A549 (cell line): ENCODE results near the gene PLEKHA7. TPM values are rescaled to one million over a fixed set of nuclear protein-coding genes. Genes with fewer than 3 reads are reported as not detected.

Source experiments
- ATAC-seq, 2 experiments: fragments of 200-7000 bp in 1 of 2; fragments of >200 bp in 1 of 2; cut with Nextera tagmentation in 1 of 2; cut with Tn5 transposase in 1 of 2; 3 replicates each; pipeline versions ENCODE4 v1.8.0 to v1.9.1; 2018 to 2020; ENCODE audit warnings: mild to moderate bottlenecking in 1 of 2, moderate library complexity in 1 of 2
- CTCF ChIA-PET: fragments of 300-600 bp; sonication (Branson Sonifier 250); formaldehyde crosslinking; extraction: SDS; loops from one replicate; lab custom pipeline; 2021; ENCODE audit warnings: antibody characterized with exemption, inconsistent platforms; lab: Yijun Ruan, JAX
- POLR2A ChIA-PET: fragments of 350-600 bp; formaldehyde crosslinking; extraction: SDS; loops from one replicate; lab custom pipeline; 2021; ENCODE audit warnings: antibody characterized with exemption, inconsistent platforms; lab: Yijun Ruan, JAX
- DNase-seq, 2 experiments: peaks; one replicate each; pipeline versions ENCODE4 v3.0.0 to v3.0.0-alpha.2; 2011 to 2016; ENCODE audit warnings: low read depth in 1 of 2, low spot score in 1 of 2
- FAIRE-seq: peaks from 2 replicates; lab custom pipeline; 2011; peaks lifted over from hg19 to GRCh38; lab: Jason Lieb, UNC
- H3K27ac ChIP-seq, 2 experiments: fragments of >200 bp; sonication (Bioruptor Twin); formaldehyde crosslinking; 3 replicates each; pipeline ENCODE4 v1.5.1; 2016 to 2017
- H3K4me1 ChIP-seq: fragments of >200 bp; sonication (Bioruptor Twin); formaldehyde crosslinking; 3 replicates; pipeline ENCODE4 v1.6.1; 2016
- H3K4me2 ChIP-seq: fragments of >200 bp; sonication (Bioruptor Twin); formaldehyde crosslinking; 3 replicates; pipeline ENCODE4 v1.6.1; 2016
- H3K4me3 ChIP-seq: fragments of >200 bp; sonication (Bioruptor Twin); formaldehyde crosslinking; 3 replicates; pipeline ENCODE4 v1.5.1; 2016
- H3K9me3 ChIP-seq: fragments of >200 bp; sonication (Bioruptor Twin); formaldehyde crosslinking; 3 replicates; pipeline ENCODE4 v1.6.1; 2016
- BHLHE40 ChIP-seq: IDR thresholded peaks from 2 replicates; pipeline ENCODE4 v1.6.1; 2012; ENCODE audit warnings: low read depth, low read length, inconsistent platforms
- CBX2 ChIP-seq: fragments of 200-600 bp; sonication (generic); IDR thresholded peaks from 2 replicates; pipeline ENCODE4 v1.6.1; 2016; ENCODE audit warnings: low read depth, mild to moderate bottlenecking, borderline replicate concordance
- CBX8 ChIP-seq: fragments of 200-600 bp; sonication (generic); IDR thresholded peaks from 2 replicates; pipeline ENCODE4 v1.6.1; 2016
- CEBPB ChIP-seq, 2 experiments: fragments of >200 bp in 1 of 2; sonication (Bioruptor Twin) in 1 of 2; formaldehyde crosslinking in 1 of 2; IDR thresholded peaks; 2 replicates each; pipeline ENCODE4 v1.6.1; 2012 to 2016
- CHD2 ChIP-seq: fragments of 150-350 bp; IDR thresholded peaks from 2 replicates; pipeline ENCODE4 v1.6.1; 2014; ENCODE audit warnings: low read length; ENCODE audit not compliant: partially characterized antibody
- CHD4 ChIP-seq: fragments of 200-600 bp; sonication (generic); IDR thresholded peaks from 2 replicates; pipeline ENCODE4 v1.6.1; 2016; ENCODE audit warnings: antibody characterized with exemption, mild to moderate bottlenecking, borderline replicate concordance
- ELK1 ChIP-seq: fragments of 150-350 bp; IDR thresholded peaks from 2 replicates; pipeline ENCODE4 v1.6.1; 2014; ENCODE audit warnings: low read depth, mild to moderate bottlenecking, low read length
- FOXS1 ChIP-seq: fragments of 250-450 bp; sonication (Bioruptor Pico); IDR thresholded peaks from 2 replicates; pipeline ENCODE4 v1.5.0; 2020; ENCODE audit warnings: mild to moderate bottlenecking, moderate library complexity
- HES2 ChIP-seq: fragments of >200 bp; sonication (Bioruptor Twin); formaldehyde crosslinking; IDR thresholded peaks from 2 replicates; pipeline ENCODE4 v1.6.1; 2016
- HEYL ChIP-seq: fragments of 250-450 bp; sonication (Bioruptor Pico); IDR thresholded peaks from 2 replicates; pipeline ENCODE4 v1.8.0; 2021; ENCODE audit warnings: mild to moderate bottlenecking, moderate library complexity
- HMGXB4 ChIP-seq: fragments of 250-450 bp; sonication (Bioruptor Pico); IDR thresholded peaks from 2 replicates; pipeline ENCODE4 v1.5.0; 2021; ENCODE audit warnings: mild to moderate bottlenecking, moderate library complexity, borderline replicate concordance
- HOXB5 ChIP-seq: fragments of 250-450 bp; sonication (Bioruptor Pico); IDR thresholded peaks from 2 replicates; pipeline ENCODE4 v1.5.0; 2020; ENCODE audit warnings: mild to moderate bottlenecking, moderate library complexity
- KDM1A ChIP-seq: fragments of 200-600 bp; sonication (generic); IDR thresholded peaks from 2 replicates; pipeline ENCODE4 v1.6.1; 2016; ENCODE audit warnings: low read depth, mild to moderate bottlenecking
- MAFK ChIP-seq: fragments of 450-650 bp; IDR thresholded peaks from 2 replicates; pipeline ENCODE4 v1.6.1; 2014; ENCODE audit not compliant: partially characterized antibody
- MAZ ChIP-seq: fragments of 150-350 bp; IDR thresholded peaks from 2 replicates; pipeline ENCODE4 v1.6.1; 2014; ENCODE audit warnings: antibody characterized with exemption, low read depth, low read length, borderline replicate concordance
- NFE2L2 ChIP-seq: fragments of 150-350 bp; conservative IDR thresholded peaks from 2 replicates; pipeline ENCODE4 v1.6.1; 2014; ENCODE audit warnings: low read length
- NPAS2 ChIP-seq: fragments of 250-450 bp; sonication (Bioruptor Pico); IDR thresholded peaks from 2 replicates; pipeline ENCODE4 v1.8.0; 2022; ENCODE audit warnings: mild to moderate bottlenecking, moderate library complexity, borderline replicate concordance
- NR3C1 ChIP-seq: fragments of >200 bp; sonication (Bioruptor Twin); formaldehyde crosslinking; IDR thresholded peaks from 3 replicates; pipeline ENCODE4 v1.6.1; 2017
- REST ChIP-seq: fragments of 200-600 bp; sonication (generic); IDR thresholded peaks from 2 replicates; pipeline ENCODE4 v1.6.1; 2016; ENCODE audit warnings: antibody characterized with exemption, mild to moderate bottlenecking, moderate library complexity
- TP53 ChIP-seq: fragments of 250-450 bp; sonication (Bioruptor Pico); IDR thresholded peaks from 2 replicates; pipeline ENCODE4 v1.5.0; 2021; ENCODE audit warnings: mild to moderate bottlenecking, moderate library complexity
- USF2 ChIP-seq: fragments of 450-650 bp; IDR thresholded peaks from 2 replicates; pipeline ENCODE4 v1.6.1; 2014; ENCODE audit warnings: antibody characterized with exemption
- ZC3H11A ChIP-seq: fragments of 450-650 bp; IDR thresholded peaks from 2 replicates; pipeline ENCODE4 v1.6.1; 2014; ENCODE audit warnings: antibody characterized with exemption, mild to moderate bottlenecking
- ZFP36 ChIP-seq: fragments of 450-650 bp; IDR thresholded peaks from 2 replicates; pipeline ENCODE4 v1.6.1; 2014; ENCODE audit warnings: borderline replicate concordance; ENCODE audit not compliant: partially characterized antibody
- ZNF302 ChIP-seq: fragments of 250-450 bp; sonication (Bioruptor Pico); IDR thresholded peaks from 2 replicates; pipeline ENCODE4 v1.9.0; 2021; ENCODE audit warnings: inconsistent platforms, mild to moderate bottlenecking, moderate library complexity
- WGBS: methylation state at CpG from one replicate; pipeline ENCODE4 v1.1.6; 2017; ENCODE audit errors: missing lambda C conversion rate; 5-methylcytosine and 5-hydroxymethylcytosine counted together
- polyA plus RNA-seq, 4 experiments: library from polyadenylated mRNA; depleted of rRNA in 3 of 4; stranded (reverse); fragments of >200 nt; fragmentation: RNase III in 1 of 4; extraction: RNeasy Plus Mini Kit Qiagen cat#74134 plus additional on column Dnase treatment in 1 of 4; gene quantifications; 2 replicates in 3 of 4; 3 replicates in 1 of 4; pipeline ENCODE4 v1.2.3, GENCODE V29; 2011 to 2017

Gene PLEKHA7
- polyA plus RNA-seq, 2 of the 4 experiments (the other 2 are of a cell fraction): 8.7 to 13.8 TPM

GRCh38 chr11:16966930-16967671, 47.1 kb downstream of the PLEKHA7 start:
- TF ChIP-seq MAFK: peak; percentile 33
- TF ChIP-seq BHLHE40: no peak
- no peak for DNase-seq
- no peak for FAIRE-seq
- Histone ChIP-seq H3K4me3 (no peak overlapping the region), H3K9me3 (no peaks in the 10 kb centered on the region), H3K4me2 (0 out of 3 replicates have a peak overlapping the region, but pooled peaks have one; percentile 1), H3K4me1 (peaks cover 24% of the 10 kb centered on the region), H3K27ac (no peak overlapping the region; a peak in 1 of 6 replicates)
- CTCF ChIA-PET: interaction anchor here (0.8 to 1.4 kb wide), 3 partner anchors 20 to 96 kb away, joined by 3 read pairs; no protein-coding TSS in a partner anchor
- ATAC-seq: no peak; a peak in 2 of 6 replicates
- 81% methylated on average over 6 of the region's 6 CpGs for WGBS
- POLR2A ChIA-PET: no interaction called here

GRCh38 chr11:16964501-16964900, 49.7 kb downstream of the PLEKHA7 start:
- CTCF ChIA-PET: interaction anchor here (1.0 kb wide), 1 partner anchor 175 kb away, joined by 3 read pairs; no protein-coding TSS in a partner anchor
- ATAC-seq (no peak), FAIRE-seq (no peak), DNase-seq (no peak)
- no peak overlapping the region for H3K4me2 ChIP-seq
- H3K9me3 ChIP-seq: no peaks in the 10 kb centered on the region
- 97% methylated on average over 3 of the region's 3 CpGs for WGBS
- POLR2A ChIA-PET: no interaction called here
- H3K4me1 ChIP-seq: peaks cover 23% of the 10 kb centered on the region
- no peak overlapping the region for H3K27ac ChIP-seq
- H3K4me3 ChIP-seq: no peak overlapping the region
- TF ChIP-seq CHD2: no peak
- TF ChIP-seq NR3C1: no peak
- no peak for TF ChIP-seq CHD4
- TF ChIP-seq KDM1A: no peak
- TF ChIP-seq BHLHE40: no peak
- TF ChIP-seq CBX8: no peak
- no peak for TF ChIP-seq ZFP36

GRCh38 chr11:16963316-16963876, 50.8 kb downstream of the PLEKHA7 start:
- ChIA-PET CTCF (interaction anchor here (0.7 to 1.2 kb wide), 4 partner anchors 13 to 1424 kb away, joined by 3 read pairs; no protein-coding TSS in a partner anchor), POLR2A (no interaction called here)
- ATAC-seq: no peak
- Histone ChIP-seq H3K4me2 (no peak overlapping the region), H3K9me3 (no peaks in the 10 kb centered on the region), H3K4me1 (peaks cover 14% of the 10 kb centered on the region), H3K27ac (no peak overlapping the region), H3K4me3 (no peak overlapping the region)
- DNase-seq: no peak
- WGBS: 66% methylated on average over 3 of the region's 3 CpGs
- no peak for FAIRE-seq
- TF ChIP-seq ZNF302 (CRISPR knock-in tag) (no peak), MAZ (no peak), HEYL (CRISPR knock-in tag) (no peak), CEBPB (IDR thresholded peaks at IDR 0.05) (no peak), NPAS2 (CRISPR knock-in tag) (no peak), NFE2L2 (no peak), BHLHE40 (no peak), HMGXB4 (CRISPR knock-in tag) (no peak), USF2 (no peak), CHD4 (no peak), ZC3H11A (no peak), HES2 (no peak), CHD2 (no peak), HOXB5 (CRISPR knock-in tag) (no peak), CBX2 (no peak), TP53 (no peak), REST (no peak), ELK1 (no peak), FOXS1 (CRISPR knock-in tag) (no peak)
